ENCODE results near the gene CPLX1.

DNA sequence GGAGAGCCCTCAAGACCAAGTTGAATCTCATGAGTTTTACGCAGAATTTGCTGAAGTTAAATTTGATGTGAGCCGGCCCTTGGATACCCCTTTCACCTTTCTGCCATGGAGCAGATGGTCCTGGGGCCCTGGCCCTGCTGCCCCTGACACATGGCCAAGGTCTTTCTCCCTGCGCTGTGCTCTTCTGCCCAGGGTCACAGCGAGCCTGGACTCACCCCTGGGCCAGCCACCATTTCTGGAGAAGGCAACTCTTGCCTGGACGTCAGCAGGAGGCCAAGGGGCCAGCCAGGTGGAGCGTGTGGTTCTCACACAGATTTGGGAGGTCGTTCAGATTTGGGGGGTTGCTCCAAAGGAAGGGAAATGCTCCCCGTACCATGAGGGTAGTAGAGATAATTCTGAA, 90.3 kb downstream of the CPLX1 start:
- TF ChIP-seq EP300 (IDR thresholded peaks at IDR 0.05) (no peak), POLR2A (IDR thresholded peaks at IDR 0.05) (no peak)
- TF ChIP-seq, protein P1, sequence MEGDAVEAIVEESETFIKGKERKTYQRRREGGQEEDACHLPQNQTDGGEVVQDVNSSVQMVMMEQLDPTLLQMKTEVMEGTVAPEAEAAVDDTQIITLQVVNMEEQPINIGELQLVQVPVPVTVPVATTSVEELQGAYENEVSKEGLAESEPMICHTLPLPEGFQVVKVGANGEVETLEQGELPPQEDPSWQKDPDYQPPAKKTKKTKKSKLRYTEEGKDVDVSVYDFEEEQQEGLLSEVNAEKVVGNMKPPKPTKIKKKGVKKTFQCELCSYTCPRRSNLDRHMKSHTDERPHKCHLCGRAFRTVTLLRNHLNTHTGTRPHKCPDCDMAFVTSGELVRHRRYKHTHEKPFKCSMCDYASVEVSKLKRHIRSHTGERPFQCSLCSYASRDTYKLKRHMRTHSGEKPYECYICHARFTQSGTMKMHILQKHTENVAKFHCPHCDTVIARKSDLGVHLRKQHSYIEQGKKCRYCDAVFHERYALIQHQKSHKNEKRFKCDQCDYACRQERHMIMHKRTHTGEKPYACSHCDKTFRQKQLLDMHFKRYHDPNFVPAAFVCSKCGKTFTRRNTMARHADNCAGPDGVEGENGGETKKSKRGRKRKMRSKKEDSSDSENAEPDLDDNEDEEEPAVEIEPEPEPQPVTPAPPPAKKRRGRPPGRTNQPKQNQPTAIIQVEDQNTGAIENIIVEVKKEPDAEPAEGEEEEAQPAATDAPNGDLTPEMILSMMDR (IDR thresholded peaks at IDR 0.05): no peak

Data from ovary (tissue), 3 donors.